Endothelial cell of umbilical vein (primary cell): Measurements from ENCODE around the gene ROMO1. TPM values are rescaled to one million over a fixed set of nuclear protein-coding genes. Genes with fewer than 3 reads are reported as not detected.

Source experiments
- BruUV-seq: library from RNA; stranded (reverse); fragments of 400-500 nt; replicated peaks from 2 replicates; lab custom pipeline; 2021; lab: Mats Ljungman, UMichigan
- CTCF ChIA-PET: fragments of 300-600, 350-600 bp; sonication (Branson Sonifier 250); formaldehyde crosslinking; loops from one replicate; lab custom pipeline; 2021; ENCODE audit warnings: antibody characterized with exemption, inconsistent platforms; lab: Charles Lee
- POLR2A ChIA-PET: fragments of 300-600, 350-600 bp; sonication (Branson Sonifier 250); formaldehyde crosslinking; loops from one replicate; lab custom pipeline; 2021; ENCODE audit warnings: antibody characterized with exemption, inconsistent platforms; lab: Charles Lee
- DNase-seq: peaks from one replicate; pipeline ENCODE4 v3.0.0-alpha.2; 2011; ENCODE audit warnings: low read depth, low spot score
- FAIRE-seq: peaks from 2 replicates; lab custom pipeline; 2011; peaks lifted over from hg19 to GRCh38; lab: Jason Lieb, UNC
- H2AFZ ChIP-seq: 2 replicates; pipeline ENCODE4 v1.6.0; 2012; ENCODE audit warnings: low read depth, low read length, control low read depth, inconsistent platforms
- H3K27ac ChIP-seq: 2 replicates; pipeline ENCODE4 v1.5.1; 2011; ENCODE audit warnings: low read depth, mild to moderate bottlenecking, control low read depth, low read length, moderate library complexity; ENCODE audit not compliant: insufficient read depth
- H3K27me3 ChIP-seq, 2 experiments: 2 replicates each; pipeline versions ENCODE4 v1.6.0 to v1.6.1; 2011; ENCODE audit warnings: low read length in 2 of 2, mixed read lengths in 1 of 2; ENCODE audit not compliant: control insufficient read depth in 2 of 2, insufficient read depth in 2 of 2
- H3K36me3 ChIP-seq, 2 experiments: 2 replicates in 1 of 2; 3 replicates in 1 of 2; pipeline ENCODE4 v1.5.1; 2011; ENCODE audit warnings: low read length in 2 of 2, mild to moderate bottlenecking in 1 of 2, moderate library complexity in 1 of 2; ENCODE audit not compliant: control insufficient read depth in 2 of 2, insufficient read depth in 2 of 2; ENCODE audit errors: extremely low read depth in 1 of 2
- H3K4me1 ChIP-seq: 3 replicates; pipeline ENCODE4 v1.5.1; 2011; ENCODE audit warnings: mild to moderate bottlenecking, low read length; ENCODE audit not compliant: control insufficient read depth, insufficient read depth; ENCODE audit errors: extremely low read depth
- H3K4me2 ChIP-seq: 2 replicates; pipeline ENCODE4 v1.6.1; 2011; ENCODE audit warnings: low read length, control low read depth, mixed read lengths; ENCODE audit not compliant: insufficient read depth
- H3K4me3 ChIP-seq, 3 experiments: fragments of 200-600 bp in 1 of 3; sonication (generic), shearing (Covaris generic) in 1 of 3; replicated peaks in 1 of 3; 2 replicates each; pipeline ENCODE4 v1.5.1; 2011 to 2016; ENCODE audit warnings: control low read depth in 3 of 3, low read length in 3 of 3, mild to moderate bottlenecking in 2 of 3, inconsistent platforms in 1 of 3, low read depth in 1 of 3, moderate library complexity in 1 of 3; ENCODE audit not compliant: insufficient read depth in 1 of 3
- H3K79me2 ChIP-seq: 2 replicates; pipeline ENCODE4 v1.6.0; 2012; ENCODE audit warnings: low read length, inconsistent platforms; ENCODE audit not compliant: control insufficient read depth, insufficient read depth
- H3K9ac ChIP-seq: replicated peaks from 2 replicates; pipeline ENCODE3; 2011; ENCODE audit warnings: low read length, control low read depth; ENCODE audit not compliant: insufficient read depth; ENCODE audit errors: extremely low read depth
- H3K9me1 ChIP-seq: replicated peaks from 3 replicates; pipeline ENCODE4 v1.6.0; 2011; ENCODE audit warnings: mild to moderate bottlenecking, low read length; ENCODE audit not compliant: control insufficient read depth, insufficient read depth; ENCODE audit errors: extremely low read depth
- H3K9me3 ChIP-seq: replicated peaks from 2 replicates; pipeline ENCODE4 v1.5.1; 2012; ENCODE audit warnings: low read length, inconsistent platforms; ENCODE audit not compliant: control insufficient read depth, insufficient read depth
- H4K20me1 ChIP-seq: replicated peaks from 2 replicates; pipeline ENCODE3; 2011; ENCODE audit warnings: mild to moderate bottlenecking, low read length; ENCODE audit not compliant: control insufficient read depth, insufficient read depth; ENCODE audit errors: extremely low read depth
- CTCF ChIP-seq, 2 donors: IDR thresholded peaks; 1 replicate in 1 of 2; 2 replicates in 1 of 2; pipeline ENCODE4 v1.5.1; 2011; ENCODE audit warnings: low read length in 2 of 2, mild to moderate bottlenecking in 2 of 2, moderate library complexity in 2 of 2, control low read depth in 1 of 2, inconsistent platforms in 1 of 2, low read depth in 1 of 2; ENCODE audit not compliant: insufficient read depth in 1 of 2; ENCODE audit errors: extremely low read depth in 1 of 2
- EZH2 ChIP-seq: IDR thresholded peaks from 2 replicates; pipeline ENCODE4 v1.6.1; 2012; ENCODE audit warnings: borderline replicate concordance, low read depth, mild to moderate bottlenecking, moderate library complexity, low read length, inconsistent platforms; ENCODE audit not compliant: severe bottlenecking
- FOS ChIP-seq: IDR thresholded peaks from 2 replicates; pipeline ENCODE4 v1.6.1; 2011; ENCODE audit warnings: mild to moderate bottlenecking, low read length, moderate library complexity, borderline replicate concordance; ENCODE audit not compliant: insufficient read depth
- GATA2 ChIP-seq: IDR thresholded peaks from 2 replicates; pipeline ENCODE4 v1.7.0; 2011; ENCODE audit warnings: low read depth, mild to moderate bottlenecking, moderate library complexity, mixed read lengths, low read length; ENCODE audit not compliant: insufficient read length, insufficient read depth
- MAX ChIP-seq: IDR thresholded peaks from 2 replicates; pipeline ENCODE4 v1.6.1; 2011; ENCODE audit not compliant: insufficient read depth, insufficient read length
- POLR2A ChIP-seq: IDR thresholded peaks from 2 replicates; pipeline ENCODE4 v1.6.1; 2012; ENCODE audit warnings: low read depth, mild to moderate bottlenecking, control low read depth, low read length
- POLR2AphosphoS5 ChIP-seq: IDR thresholded peaks from 2 replicates; pipeline ENCODE4 v1.6.1; 2012; ENCODE audit warnings: low read depth, mild to moderate bottlenecking, control low read depth, low read length, moderate library complexity; ENCODE audit not compliant: insufficient read depth
- dilution Hi-C: fragments of 300-500 bp; cut with MboI; formaldehyde crosslinking; loops from one replicate; pipeline ENCODE4 v1.15.0; 2019; ENCODE audit warnings: low sequenced_read_pairs; ENCODE audit not compliant: extremely low pct_ligation_motif_present
- intact Hi-C: fragments of 100-400 bp; cut with micrococcal nuclease; formaldehyde crosslinking; loops from one replicate; pipeline ENCODE4 v1.10.0; 2022
- polyA plus RNA-seq, 4 experiments: library from polyadenylated mRNA; depleted of rRNA in 3 of 4; stranded (reverse) in 3 of 4; unstranded in 1 of 4; fragments of >200 nt; gene quantifications; 2 replicates each; pipeline versions ENCODE4 v1.2.1 to v1.2.3, GENCODE V29; 2011 to 2012; ENCODE audit warnings: missing spikeins in 1 of 4
- total RNA-seq: library from RNA; stranded (reverse); gene quantifications from 2 replicates; pipeline ENCODE4 v1.2.3, GENCODE V29; 2021

Gene ROMO1
- total and polyA plus RNA-seq, 2 donors (not counting 3 experiments of a cell fraction or from before 2014, with no cell fraction given), result 174 to 1,099 TPM

GRCh38 chr20:35709259-35709658 is 10.1 kb downstream of the ROMO1 start:
- no TSS peak for BruUV-seq
- Histone ChIP-seq H3K9ac (no peak overlapping the region), H3K9me1 (no peaks in the 10 kb centered on the region), H3K27me3 (no peaks in the 10 kb centered on the region), H3K9me3 (no peaks in the 10 kb centered on the region), H3K27ac (no peak overlapping the region), H2AFZ (no peak overlapping the region), H3K4me1 (no peaks in the 10 kb centered on the region), H3K4me2 (no peak overlapping the region), H3K4me3 (no peak overlapping the region), H4K20me1 (peaks cover 13% of the 10 kb centered on the region), H3K36me3 (peaks cover 20 to 67% of the 10 kb centered on the region in 2 experiments), H3K79me2 (peaks cover 51% of the 10 kb centered on the region)
- dilution Hi-C loops (no loop called here), intact Hi-C loops (no loop called here)
- TF ChIP-seq FOS (no peak), GATA2 (no peak), EZH2 (no peak), MAX (no peak)
- CTCF ChIA-PET, result interaction anchor here (1.3 to 1.6 kb wide), 2 partner anchors 10 to 175 kb away, joined by 3 to 6 read pairs; partner anchors contain the start of genes NFS1 and ROMO1
- DNase-seq, result no peak
- FAIRE-seq, result no peak
- POLR2A ChIA-PET, result no interaction called here

GRCh38 chr20:35710039-35710438 is 10.8 kb downstream of the ROMO1 start:
- dilution Hi-C loops, result no loop called here
- BruUV-seq, result no TSS peak
- no peaks in the 10 kb centered on the region for H3K4me1 ChIP-seq
- ChIA-PET CTCF (interaction anchor here (1.3 to 1.9 kb wide), 2 partner anchors 20 to 174 kb away, joined by 3 to 4 read pairs; no protein-coding TSS in a partner anchor), POLR2A (no interaction called here)
- intact Hi-C loops, result no loop called here
- H3K36me3 ChIP-seq, result peaks cover 19 to 64% of the 10 kb centered on the region in 2 experiments
- H3K27ac ChIP-seq, result no peak overlapping the region
- no peaks in the 10 kb centered on the region for H3K9me3 ChIP-seq
- H3K9me1 ChIP-seq, result no peaks in the 10 kb centered on the region
- no peak overlapping the region for H3K4me3 ChIP-seq
- no peak overlapping the region for H3K9ac ChIP-seq
- H3K4me2 ChIP-seq, result no peak overlapping the region
- H3K79me2 ChIP-seq, result peaks cover 57% of the 10 kb centered on the region
- no peak for FAIRE-seq
- peaks cover 10% of the 10 kb centered on the region for H4K20me1 ChIP-seq
- DNase-seq, result no peak
- TF ChIP-seq GATA2 (no peak), CTCF (IDR thresholded peaks at IDR 0.05; ENCODE audit: extremely low read depth in 1 of 2, insufficient read depth in 1 of 2, low read depth in 1 of 2, low read length in 2 of 2) (no peak), POLR2A (no peak), POLR2AphosphoS5 (no peak), EZH2 (no peak)
- H3K27me3 ChIP-seq, result no peaks in the 10 kb centered on the region
- no peak overlapping the region for H2AFZ ChIP-seq
